GM15510 (cell line): ENCODE results near the gene TGM3.

ENCODE experiments used
- POLR2A ChIP-seq: IDR thresholded peaks from 3 replicates; pipeline ENCODE4 v1.6.1; 2011; ENCODE audit warnings: borderline replicate concordance; ENCODE audit not compliant: insufficient read length; ENCODE audit errors: extremely low read depth

Gene TGM3

DNA sequence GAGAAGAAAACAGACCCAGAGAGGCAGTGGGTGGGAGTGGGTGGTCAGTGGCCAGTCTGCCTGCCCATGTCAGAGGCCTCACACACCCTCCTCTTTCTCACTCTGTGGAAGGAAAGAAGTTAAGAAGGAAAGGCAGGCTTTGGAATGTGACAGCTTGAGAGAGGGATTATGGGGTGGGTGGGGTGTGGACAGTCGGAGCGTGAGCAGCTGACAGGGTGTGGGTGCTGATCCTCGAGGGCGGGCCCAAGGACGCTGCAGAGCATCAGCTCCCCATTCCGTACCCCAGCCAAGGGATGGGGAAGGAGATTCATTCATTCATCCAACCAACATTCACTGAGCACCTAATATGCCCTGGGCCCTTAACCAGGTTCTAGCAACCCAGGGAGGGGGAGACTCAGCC is 89.7 kb downstream of the TGM3 start:
- TF ChIP-seq POLR2A = no peak

DNA sequence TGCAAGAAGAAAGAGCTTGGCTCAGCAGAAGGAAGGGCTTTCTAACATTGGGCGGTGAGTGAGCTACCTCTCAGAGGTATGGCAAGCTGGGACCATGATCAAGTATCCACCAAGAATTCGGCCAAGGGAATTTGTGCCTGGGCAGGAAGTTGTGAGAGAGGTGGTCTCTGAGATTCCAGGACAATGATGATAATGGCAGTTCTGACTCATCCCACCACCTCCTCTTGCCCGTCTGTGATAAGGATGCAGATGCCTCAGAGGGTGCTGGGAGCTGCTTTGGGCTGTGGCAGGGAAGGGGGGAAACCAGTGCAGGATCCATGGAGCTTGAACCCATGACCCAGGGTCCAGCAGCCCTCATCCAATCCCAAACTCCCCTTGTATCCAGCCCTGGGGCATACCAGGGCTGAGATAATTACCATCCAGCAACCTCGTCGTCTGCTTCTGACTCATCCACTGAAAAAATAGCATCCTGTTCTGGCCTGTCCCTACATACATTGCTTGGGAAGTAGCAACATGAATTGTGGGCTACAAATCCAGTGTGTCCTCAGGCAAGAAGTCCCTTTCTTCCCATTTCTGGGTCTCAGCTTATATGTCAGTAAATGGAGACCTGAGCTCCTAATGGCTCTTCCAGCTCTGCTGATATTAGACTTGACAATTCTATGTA is 90.8 kb downstream of the TGM3 start:
- no peak for TF ChIP-seq POLR2A

DNA sequence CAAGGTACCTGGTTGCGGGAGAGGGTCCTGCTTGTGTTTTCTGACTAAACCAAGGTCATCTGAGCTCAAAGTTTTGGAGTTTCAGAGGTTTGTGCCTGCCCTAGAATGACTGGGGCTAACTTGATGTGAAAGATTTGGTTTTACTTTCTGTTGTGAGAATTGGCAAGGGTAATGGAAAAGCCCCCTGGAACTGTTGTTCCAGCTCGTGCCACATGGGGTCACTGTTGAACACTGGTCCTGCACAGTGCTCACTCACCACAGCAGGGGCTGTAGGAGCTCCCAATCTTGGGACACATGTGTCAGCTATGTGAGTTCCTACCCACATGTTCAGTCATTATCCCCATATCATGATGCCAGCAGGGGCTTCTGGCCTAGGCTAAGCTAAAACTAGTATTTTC is 91.4 kb downstream of the TGM3 start:
- TF ChIP-seq POLR2A = no peak

DNA sequence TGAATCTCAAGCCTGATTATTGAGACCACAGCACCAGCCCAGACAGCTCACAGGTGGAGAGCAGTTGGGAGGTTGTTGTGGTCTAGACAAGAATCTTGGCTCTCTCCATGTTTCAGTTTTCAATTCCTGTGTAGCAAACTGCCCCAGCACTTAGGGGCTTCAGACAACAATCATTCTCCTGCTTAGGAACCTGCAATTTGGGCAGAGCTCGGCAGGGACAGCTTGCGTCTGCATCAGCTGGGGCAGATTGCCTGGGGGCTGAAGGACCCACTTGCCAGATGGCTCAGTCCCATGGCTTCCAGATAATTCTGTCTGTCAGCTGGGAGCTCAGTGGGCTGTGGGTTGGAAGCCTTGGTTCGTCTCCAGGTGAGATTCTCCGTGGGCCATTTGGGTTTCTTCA is 91.8 kb downstream of the TGM3 start:
- no peak for TF ChIP-seq POLR2A
